HG03196 (cell line): ENCODE measurements around the gene ANKRD13D.
"Not testable (repeated sequence)": the region's sequence is repeated elsewhere in the genome, so short reads cannot be mapped to it uniquely, and the experiment has no call there.

Experiments used
- ATAC-seq: cut with Tn5 transposase; IDR thresholded peaks from one replicate; pipeline ENCODE4 v1.9.1; 2021; ENCODE audit not compliant: unreplicated experiment

The ANKRD13D gene

DNA sequence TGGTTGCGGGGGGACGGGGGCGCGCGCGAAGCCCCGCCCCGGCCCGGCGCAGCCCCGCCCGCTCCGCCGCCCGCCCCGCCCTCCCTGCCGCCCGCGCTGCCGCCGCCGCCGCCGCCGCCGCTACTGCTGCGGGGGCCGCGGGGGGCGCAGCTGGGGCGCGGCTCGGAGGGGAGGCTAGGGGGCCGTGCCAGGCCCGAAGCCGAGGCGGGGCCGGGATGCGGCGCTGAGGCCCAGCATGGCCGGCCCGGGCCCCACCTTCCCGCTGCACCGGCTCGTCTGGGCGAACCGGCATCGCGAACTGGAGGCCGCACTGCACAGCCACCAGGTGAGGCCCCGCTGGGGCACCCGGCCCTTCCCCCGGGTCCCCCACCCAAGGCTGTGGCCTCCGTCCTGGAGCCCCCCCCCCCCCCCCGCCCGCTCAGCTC lies at the start of gene ANKRD13D:
ANKRD13D (plus strand) TSS at position 78 of the 425 bp plus-strand sequence; CDS start at position 236, 158 bp downstream.
- peak; percentile 34 for ATAC-seq

DNA sequence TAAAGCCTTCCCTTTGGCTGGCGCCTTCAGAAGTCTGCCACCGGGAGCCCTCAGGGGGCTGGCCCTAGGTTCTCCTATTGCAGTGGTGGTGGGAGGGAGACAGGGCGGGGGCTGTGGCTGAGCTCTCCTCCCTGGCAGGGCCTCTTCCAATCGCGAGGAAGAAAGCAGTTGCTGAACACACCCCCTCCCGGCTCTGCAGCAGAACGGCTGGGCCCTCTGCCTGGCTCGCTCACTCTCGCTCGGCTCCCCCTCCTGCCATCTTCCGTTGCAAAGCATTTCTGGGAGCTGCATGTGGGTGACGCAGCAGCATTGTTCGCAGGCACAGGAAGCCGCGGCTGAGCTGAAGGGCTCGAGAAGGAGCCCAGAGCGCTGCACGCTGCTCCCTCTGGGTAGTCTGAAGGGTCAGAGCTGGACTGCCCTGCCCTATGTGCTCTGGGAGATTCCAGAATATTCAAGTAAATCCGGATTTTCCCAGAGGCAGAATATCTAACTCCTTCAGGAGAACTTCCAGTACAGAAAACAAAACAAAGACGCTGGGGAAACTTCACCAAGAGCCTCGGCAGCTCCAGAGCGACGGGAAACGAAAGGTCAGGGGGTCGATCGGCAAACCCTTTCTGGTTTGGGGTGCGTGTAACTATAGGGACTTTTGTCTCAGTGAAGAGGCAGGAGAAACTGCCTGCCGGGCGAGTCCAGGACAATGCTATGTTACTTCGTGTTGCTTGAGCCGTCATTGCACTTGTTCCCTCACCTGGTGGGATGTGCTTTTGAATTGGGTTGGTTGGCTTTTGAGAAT lies 49.1 kb upstream of the ANKRD13D start:
- ATAC-seq: peak; percentile 80

DNA sequence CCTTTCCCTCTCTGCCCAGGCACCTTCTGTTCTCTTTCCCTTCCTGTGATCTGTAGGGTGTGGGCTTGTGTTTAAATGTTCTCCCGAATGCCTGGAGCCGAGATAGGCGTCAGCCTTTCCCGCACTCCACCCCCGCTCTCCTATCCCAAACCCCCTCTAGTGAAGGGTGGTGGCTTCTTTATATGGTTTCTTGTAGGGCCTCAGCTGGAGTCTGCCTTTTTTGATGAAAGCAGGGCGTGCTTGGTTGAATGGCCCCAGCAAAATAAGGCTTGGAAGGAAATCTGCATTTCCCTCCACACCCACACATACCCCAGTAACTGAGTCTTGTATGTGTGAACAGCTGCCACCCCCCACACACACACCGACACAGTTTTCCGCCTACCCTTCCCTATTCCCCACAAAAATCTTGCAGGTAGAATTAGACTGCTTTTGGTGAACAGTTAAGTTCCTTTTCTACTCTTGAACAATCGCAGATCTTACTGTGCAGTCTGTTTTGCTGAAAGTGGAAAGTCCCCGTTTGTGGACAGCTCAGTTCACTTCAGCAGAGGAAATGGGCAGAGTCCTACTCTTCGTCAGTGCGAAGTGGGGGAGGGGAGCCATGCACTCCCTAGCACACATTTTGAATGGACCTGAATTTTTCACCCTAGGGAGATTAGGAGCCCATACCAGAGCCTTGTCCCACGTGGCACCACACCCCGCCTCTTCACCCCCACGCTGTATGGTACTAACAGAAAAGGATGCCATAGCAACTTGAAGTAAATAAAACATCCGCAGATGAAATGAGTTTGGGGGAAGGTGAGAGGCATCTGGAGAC lies 48.3 kb upstream of the ANKRD13D start:
- no peak for ATAC-seq

DNA sequence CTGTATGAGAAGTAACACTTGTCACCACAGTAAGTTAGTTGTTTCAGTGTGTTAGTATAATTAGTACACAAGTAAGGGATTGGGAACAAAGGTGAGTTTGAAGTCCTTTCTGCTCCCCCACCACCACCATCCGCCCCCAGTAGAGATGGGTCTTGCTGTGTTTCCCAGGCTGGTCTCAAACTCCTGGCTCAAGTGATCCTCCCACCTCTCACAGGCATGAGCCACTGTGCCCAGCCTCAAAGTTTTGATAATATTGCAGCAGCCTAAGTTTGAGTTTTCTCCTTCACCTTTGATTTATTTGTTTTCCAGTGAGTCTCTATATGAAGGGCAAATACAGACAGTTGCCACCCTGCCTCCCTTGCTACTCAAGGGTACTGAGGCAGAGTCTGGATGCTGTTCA lies 46.6 kb upstream of the ANKRD13D start:
- no peak for ATAC-seq

DNA sequence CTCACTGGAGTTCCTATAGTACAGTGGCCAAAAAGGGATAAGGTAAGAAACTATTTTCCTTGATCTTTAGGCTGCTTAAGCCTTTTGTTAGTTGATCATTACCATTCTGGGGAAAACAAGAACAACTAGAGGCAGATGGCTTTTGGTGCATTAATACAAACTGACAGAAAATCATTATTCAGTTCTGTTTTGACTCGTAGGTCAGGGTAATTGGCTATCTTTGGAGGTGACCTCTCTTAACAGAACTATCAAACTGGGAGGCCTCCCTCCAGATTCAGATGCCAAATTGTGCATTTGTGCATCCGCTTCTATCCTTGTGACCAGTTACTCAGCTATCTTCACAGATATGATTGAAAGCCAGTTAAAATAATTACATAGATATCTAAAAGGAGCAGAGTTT lies 46.1 kb upstream of the ANKRD13D start:
- no peak for ATAC-seq

DNA sequence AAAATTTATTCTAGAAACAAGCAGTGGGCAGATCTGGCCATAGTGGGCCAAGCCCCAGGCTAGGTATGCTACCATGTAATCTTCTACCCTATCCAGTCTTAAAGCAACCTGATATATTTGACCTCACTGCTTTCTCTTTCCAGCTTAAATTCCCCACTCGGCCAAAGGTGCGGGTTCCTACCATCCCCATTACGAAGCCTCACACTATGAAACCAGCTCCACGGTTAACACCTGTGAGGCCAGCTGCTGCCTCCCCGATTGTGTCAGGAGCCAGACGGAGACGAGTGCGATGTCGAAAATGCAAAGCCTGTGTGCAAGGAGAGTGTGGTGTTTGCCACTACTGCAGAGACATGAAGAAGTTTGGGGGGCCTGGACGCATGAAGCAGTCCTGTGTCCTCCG lies 44.1 kb upstream of the ANKRD13D start:
- no peak for ATAC-seq

DNA sequence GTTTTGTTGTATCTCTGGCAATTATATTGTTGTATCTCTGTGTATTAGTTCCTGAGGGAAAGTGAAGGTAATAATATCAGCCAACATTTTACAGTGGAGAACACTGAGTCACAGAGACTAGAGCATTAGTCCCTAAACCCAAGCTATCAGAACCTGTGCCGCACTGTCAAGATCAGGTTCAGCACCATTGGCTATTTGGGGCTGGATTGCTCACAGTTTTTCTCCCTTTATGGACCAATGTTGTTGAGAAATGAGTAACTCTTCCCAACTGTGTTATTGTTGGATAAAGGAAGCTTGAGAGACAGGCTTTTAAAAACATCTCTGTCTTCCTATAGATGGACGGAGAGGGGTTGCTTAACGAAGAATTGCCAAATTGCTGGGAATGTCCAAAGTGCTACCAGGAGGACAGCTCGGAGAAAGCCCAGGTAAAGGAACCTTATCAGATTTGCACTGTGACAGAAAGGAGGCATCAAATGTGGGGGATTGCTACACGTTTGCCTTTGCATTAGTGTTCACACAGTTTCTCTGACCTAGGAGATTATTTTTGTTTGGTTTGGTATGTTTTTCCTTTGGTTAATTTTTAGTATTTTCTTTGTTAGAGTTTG lies 41.1 kb upstream of the ANKRD13D start:
- ATAC-seq: no peak

DNA sequence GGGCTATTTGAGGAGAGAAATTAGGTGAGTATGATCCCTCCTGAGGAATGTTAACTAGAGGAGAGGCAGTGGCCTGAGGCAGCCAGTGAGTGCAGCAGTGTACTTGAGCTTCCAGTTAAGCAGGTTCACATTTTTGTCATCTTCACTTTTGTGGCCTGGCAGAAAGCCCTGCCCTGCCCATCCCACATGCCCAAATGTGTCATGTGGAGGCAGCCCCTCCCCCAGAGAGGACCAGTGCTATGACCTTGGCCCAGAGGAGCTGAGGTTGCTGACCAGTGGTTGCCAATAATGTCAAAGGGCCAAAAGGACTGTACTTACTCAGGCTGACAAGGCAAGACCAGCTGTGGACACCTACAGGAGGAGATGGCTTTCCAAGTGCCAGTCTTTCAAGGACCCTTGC lies 40.5 kb upstream of the ANKRD13D start:
- no peak for ATAC-seq

DNA sequence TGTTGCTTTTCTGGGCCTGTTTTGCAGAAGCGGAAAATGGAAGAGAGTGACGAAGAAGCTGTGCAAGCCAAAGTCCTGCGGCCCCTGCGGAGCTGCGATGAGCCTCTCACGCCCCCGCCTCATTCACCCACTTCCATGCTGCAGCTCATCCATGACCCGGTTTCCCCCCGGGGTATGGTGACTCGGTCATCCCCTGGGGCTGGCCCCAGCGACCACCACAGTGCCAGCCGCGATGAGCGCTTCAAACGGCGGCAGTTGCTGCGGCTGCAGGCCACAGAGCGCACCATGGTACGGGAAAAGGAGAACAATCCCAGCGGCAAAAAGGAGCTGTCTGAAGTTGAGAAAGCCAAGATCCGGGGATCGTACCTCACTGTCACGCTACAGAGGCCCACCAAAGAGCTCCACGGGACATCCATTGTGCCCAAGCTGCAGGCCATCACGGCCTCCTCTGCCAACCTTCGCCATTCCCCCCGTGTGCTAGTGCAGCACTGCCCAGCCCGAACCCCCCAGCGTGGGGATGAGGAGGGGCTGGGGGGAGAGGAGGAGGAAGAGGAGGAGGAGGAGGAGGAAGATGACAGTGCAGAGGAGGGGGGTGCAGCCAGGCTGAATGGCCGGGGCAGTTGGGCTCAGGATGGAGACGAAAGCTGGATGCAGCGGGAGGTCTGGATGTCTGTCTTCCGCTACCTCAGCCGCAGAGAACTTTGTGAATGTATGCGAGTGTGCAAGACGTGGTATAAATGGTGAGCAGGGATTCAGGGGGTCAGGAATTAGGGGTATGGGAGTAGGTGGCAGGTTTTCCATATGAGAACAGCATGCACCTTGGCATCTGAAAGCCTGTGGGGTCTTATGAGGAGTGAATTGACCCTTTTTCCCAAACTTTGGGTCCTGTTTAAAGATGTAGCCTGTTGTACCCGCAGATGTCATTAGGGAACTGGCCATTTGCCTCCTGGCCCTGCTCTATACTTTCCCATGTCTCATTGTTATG lies 38.8 kb upstream of the ANKRD13D start:
- no peak for ATAC-seq

DNA sequence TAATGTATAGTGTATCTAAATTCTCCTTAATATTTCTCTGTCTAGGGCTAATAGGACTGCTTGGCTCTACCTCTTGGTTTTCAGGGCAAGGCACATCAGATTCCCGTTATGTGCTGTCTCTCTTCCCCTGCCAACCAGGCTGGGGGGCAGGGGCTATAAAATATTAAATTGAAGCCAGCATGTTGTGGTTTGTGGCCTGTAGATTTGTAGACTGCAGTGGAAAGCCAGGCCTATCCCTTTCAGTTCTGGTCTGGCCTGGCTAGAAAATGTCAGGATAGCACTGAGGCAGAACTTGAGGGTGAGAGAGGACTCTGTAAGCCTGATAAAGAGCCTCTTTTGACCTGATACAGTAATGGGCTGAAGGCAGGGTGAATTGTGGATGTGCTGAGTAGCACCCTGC lies 37.3 kb upstream of the ANKRD13D start:
- no peak for ATAC-seq

DNA sequence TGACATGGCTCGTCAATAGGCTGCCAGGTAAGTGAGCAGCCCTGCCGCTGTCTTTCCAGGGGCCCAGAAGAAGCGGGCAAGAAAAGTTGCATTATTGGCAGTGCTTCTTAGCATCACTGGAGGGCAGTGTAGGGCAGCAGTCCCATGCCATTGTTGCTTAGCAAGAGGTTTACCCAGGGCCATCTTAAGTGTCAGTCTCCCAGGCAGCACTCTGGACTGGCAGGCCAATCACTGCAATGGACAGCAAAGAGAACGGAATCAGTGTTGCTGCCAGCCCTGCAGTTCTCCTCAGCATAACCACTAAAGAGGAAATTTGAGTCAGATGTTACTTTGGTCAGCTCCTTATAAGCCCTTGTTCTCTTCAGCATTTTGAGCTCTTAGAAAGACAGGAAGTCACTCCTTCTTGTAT lies 36.3 kb upstream of the ANKRD13D start:
- ATAC-seq: no peak

DNA sequence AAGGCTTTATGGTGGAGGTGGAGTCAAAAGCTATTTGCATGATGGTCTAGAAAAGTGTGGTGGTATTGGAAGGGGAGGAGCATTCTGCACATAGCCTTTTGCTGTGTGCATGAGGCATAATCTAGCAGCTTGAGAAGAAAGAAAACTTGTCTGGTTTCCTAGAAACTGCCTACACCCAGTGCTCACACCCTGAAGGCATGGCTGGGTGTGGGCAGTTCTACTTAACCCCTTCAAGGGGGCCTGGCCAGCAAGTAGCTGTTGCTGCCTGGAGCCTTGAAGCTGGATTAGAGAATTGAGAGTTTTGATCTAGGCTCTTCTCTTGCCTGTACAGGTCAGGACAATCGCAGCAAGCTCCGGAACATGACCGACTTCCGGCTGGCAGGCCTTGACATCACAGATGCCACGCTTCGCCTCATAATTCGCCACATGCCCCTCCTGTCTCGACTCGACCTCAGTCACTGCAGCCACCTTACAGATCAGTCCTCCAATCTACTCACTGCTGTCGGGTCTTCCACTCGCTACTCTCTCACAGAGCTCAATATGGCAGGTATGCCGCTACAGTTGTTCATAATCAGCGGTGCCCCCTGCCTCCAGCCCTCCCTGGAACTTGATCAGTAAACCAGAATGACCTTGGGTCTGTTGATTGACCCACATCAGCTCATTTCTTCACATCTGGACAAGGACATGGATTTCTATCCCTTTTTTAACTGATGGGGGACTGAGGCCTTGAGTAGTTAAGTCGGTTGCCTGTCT lies 35.1 kb upstream of the ANKRD13D start:
- ATAC-seq: no peak

DNA sequence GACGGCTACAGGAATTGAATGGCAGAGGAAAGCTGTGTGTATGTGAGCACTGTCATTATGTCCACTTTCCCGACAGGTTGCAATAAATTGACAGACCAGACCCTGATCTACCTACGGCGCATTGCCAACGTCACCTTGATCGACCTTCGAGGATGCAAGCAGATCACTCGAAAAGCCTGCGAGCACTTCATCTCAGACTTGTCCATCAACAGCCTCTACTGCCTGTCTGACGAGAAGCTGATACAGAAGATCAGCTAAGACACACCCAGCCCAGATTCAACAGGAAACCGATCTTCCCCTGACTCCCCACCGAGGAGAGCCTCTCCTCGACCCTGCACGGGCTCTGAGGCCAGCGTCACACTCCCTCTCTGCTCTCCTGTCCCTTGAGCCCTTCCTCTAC lies 34.3 kb upstream of the ANKRD13D start:
- no peak for ATAC-seq

DNA sequence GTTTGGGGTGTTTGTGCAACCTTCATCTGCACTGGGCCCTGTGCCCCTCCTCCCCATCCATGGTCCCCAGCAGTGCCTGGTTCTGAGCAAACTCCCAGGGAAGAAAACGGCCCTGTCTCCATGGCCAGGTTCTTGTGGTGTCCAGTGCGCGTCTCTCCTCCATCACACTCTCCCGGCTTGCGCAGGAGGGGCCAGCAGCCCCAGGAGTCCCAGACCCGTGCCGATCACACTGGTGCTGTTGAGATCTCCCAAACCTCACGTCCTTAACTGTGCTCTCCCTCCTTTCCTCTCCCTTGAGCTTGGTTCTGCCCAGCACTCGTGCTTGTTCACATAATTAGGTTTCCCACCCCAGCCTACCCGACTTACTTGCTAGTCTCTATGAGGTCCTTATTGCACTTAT lies 33.8 kb upstream of the ANKRD13D start:
- no peak for ATAC-seq

DNA sequence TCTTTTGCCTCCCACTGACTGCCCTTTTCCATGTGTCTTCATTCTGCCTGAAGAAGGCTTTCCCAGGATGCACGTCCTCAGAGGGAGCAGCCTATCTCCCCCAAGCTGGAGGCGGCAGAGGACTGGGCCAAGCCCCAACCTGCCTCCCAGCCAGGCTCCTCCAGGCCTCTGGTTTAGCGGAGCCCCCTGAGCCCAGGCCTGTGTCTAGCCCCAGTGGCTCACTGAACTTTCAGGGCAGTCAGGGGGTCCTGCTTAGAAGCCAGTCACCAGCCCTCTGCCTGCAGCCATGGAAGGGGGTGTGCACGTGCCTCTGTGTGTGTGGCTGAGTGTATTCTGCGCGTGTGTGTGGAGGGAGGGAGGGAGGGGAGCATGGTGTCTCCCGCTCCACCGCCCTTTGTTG lies 33.2 kb upstream of the ANKRD13D start:
- no peak for ATAC-seq

DNA sequence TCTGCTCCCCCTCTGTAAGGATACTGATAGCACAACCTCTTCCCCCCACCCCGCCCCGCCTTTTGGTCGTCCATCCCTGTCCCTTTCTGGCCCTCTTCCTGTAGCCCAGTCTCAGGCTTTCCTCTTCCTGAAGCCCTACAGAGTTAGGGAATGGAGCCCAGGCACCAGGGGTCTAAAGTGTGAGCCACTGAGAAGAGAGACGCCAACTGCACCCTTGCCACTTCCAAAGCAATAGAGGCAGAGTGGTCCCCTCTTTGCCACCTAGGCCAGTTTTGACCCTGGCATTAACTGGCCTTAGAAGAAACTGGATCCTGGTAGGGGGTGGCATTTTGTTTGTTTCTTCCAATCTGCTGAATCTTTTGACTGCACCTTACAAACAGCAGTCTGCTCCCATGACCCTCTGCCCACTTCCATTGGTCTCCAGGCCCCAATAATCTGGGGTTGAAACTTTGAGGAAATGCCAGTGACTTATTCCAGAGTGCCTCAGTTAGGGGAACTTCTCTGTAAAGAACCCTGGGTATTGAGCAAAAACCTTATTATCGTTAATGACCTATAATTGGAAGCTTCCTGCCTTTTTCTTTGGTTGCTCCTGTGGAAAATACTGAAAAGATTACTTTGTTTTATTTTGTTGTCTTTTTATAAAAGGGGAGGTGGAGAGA lies 32.5 kb upstream of the ANKRD13D start:
- no peak for ATAC-seq

DNA sequence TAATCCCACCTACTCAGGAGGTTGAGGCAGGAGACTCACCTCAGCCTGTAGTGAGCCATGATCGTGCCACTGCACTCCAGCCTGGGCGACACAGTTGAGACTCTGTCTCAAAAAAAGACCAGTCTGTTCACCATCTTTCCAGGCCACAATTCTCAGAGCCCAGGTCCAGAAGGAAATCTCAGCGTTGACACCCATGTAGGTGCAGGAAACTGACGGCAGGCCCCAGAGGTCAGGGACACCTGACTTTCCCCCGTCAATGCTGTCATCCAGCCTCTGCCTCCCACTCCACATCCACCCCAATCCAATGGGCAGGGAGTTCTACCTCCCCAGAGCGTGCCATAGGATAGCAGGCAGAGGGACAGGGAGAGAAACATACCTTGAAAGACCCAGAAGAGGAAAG lies 28.7 kb upstream of the ANKRD13D start:
- ATAC-seq: no peak

DNA sequence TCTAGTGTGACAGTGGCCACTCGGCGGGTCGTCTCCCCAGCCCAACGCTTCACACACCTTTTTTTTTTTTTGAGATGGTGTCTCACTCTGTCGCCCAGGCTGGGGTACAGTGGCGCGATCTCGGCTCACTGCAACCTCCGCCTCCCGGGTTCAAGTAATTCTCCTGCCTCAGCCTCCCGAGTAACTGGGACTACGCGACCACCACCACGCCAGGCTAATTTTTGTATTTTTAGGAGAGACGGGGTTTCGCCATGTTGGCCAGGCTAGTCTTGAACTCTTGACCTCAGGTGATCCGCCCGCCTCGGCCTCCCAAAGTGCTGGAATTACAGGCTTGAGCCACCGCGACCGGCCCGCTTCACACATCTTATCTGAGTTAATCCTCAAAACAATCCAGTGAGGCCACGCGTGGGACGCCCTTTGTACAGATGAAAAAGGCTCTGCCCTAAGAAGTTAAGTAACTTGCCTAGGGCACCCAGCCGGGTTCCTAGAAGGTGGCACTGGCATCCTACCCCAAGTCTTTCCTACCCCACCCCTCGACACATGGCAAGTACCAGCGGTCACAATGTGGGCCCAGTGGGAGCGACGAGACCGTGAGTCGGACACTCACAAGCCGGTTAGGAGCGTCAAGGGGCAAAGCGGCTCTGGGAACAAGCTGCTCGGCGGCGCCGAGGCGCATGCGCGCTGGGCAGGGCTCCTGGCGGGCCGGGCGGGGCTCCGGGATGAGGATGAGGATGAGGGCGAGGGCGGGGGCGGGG lies 28.0 kb upstream of the ANKRD13D start:
- ATAC-seq: not testable (repeated sequence)

DNA sequence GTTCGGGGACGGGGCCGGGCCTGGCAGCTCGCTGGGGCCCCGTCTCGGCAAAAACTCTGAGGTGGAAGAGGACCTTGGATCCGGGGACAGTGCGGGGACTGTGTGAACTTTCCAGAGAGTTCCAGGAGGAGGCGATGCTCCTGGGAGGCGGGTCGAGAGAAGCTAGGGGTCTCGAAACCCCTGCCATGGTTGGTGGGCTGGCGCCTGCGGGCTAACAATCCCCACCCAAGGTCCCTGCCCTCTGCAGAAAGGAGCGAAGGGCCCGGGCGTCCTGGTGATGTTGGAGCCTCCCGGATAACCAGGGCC lies 27.5 kb upstream of the ANKRD13D start:
- ATAC-seq: no peak
